K562 (cell line): ENCODE data around the gene SLC37A2. TPM values are rescaled to one million over a fixed set of nuclear protein-coding genes. Genes with fewer than 3 reads are reported as not detected.

Source experiments
- ATAC-seq: fragments of 200-7000 bp; cut with Tn5 transposase; 3 replicates; pipeline ENCODE4 v1.9.1; 2020; ENCODE audit warnings: moderate library complexity
- BruUV-seq: library from RNA; stranded (reverse); fragments of 400-500 nt; replicated peaks from 2 replicates; lab custom pipeline; 2021; lab: Mats Ljungman, UMichigan
- CTCF ChIA-PET: fragments of 300-600 bp; formaldehyde crosslinking; extraction: SDS; loops from one replicate; lab custom pipeline; 2021; ENCODE audit warnings: low intra/inter-chr PET ratio; lab: Yijun Ruan, JAX
- POLR2A ChIA-PET: fragments of 300-600, 350-650 bp; sonication (Branson Sonifier 250); formaldehyde crosslinking; extraction: SDS; loops from one replicate; lab custom pipeline; 2021; ENCODE audit warnings: antibody characterized with exemption, inconsistent platforms; lab: Yijun Ruan, JAX
- DNase-seq, 4 experiments: peaks; one replicate each; pipeline versions ENCODE4 v3.0.0 to v3.0.0-alpha.2; 2011 to 2018; ENCODE audit warnings: low spot score in 3 of 4, mixed read lengths in 3 of 4; ENCODE audit errors: extremely low read depth in 1 of 4
- FAIRE-seq: peaks from 2 replicates; lab custom pipeline; 2011; peaks lifted over from hg19 to GRCh38; lab: Jason Lieb, UNC
- H2AFZ ChIP-seq: 2 replicates; pipeline ENCODE4 v1.6.0; 2011; ENCODE audit warnings: low read depth, low read length, control low read depth, inconsistent platforms
- H3K27ac ChIP-seq: fragments of 200-600 bp; 3 replicates; pipeline ENCODE4 v1.8.0; 2011; ENCODE audit warnings: low read depth, mild to moderate bottlenecking, control low read depth, inconsistent platforms, low read length, moderate library complexity, mixed read lengths; ENCODE audit errors: extremely low read depth
- H3K27me3 ChIP-seq, 2 experiments: fragments of 300-600 bp in 1 of 2; 2 replicates in 1 of 2; 3 replicates in 1 of 2; pipeline versions ENCODE4 v1.6.0 to v1.8.0; 2011; ENCODE audit warnings: inconsistent platforms in 2 of 2, low read length in 2 of 2, mild to moderate bottlenecking in 1 of 2, mixed read lengths in 1 of 2, moderate library complexity in 1 of 2; ENCODE audit not compliant: control insufficient read depth in 2 of 2, insufficient read depth in 2 of 2
- H3K36me3 ChIP-seq: fragments of 300-600 bp; 3 replicates; pipeline ENCODE4 v1.8.0; 2011; ENCODE audit warnings: mild to moderate bottlenecking, low read length, inconsistent platforms; ENCODE audit not compliant: control insufficient read depth, insufficient read depth
- H3K4me1 ChIP-seq, 2 experiments: fragments of 200-600 bp in 1 of 2; replicated peaks in 1 of 2; 2 replicates in 1 of 2; 3 replicates in 1 of 2; pipeline versions ENCODE4 v1.5.1 to v1.8.0; 2011; ENCODE audit warnings: inconsistent platforms in 2 of 2, low read length in 2 of 2, mild to moderate bottlenecking in 1 of 2, mixed read lengths in 1 of 2, moderate library complexity in 1 of 2; ENCODE audit not compliant: control insufficient read depth in 2 of 2, insufficient read depth in 2 of 2
- H3K4me2 ChIP-seq: 2 replicates; pipeline ENCODE4 v1.6.1; 2011; ENCODE audit warnings: low read length, control low read depth, inconsistent platforms, mixed read lengths; ENCODE audit not compliant: insufficient read depth
- H3K4me3 ChIP-seq: fragments of 200-600 bp; sonication (generic), shearing (Covaris generic); 2 replicates; pipeline ENCODE4 v1.5.1; 2016; ENCODE audit warnings: control low read depth, inconsistent platforms
- H3K79me2 ChIP-seq: fragments of 200-600 bp; 3 replicates; pipeline ENCODE4 v1.8.0; 2011; ENCODE audit warnings: low read length, inconsistent platforms; ENCODE audit not compliant: control insufficient read depth, insufficient read depth
- H3K9ac ChIP-seq, 2 experiments: 2 replicates each; pipeline versions ENCODE4 v1.6.0 to v1.6.1; 2011; ENCODE audit warnings: low read depth in 2 of 2, low read length in 2 of 2, control low read depth in 1 of 2, inconsistent platforms in 1 of 2, mild to moderate bottlenecking in 1 of 2, mixed read lengths in 1 of 2; ENCODE audit not compliant: insufficient read depth in 1 of 2
- H3K9me1 ChIP-seq: one replicate; pipeline ENCODE4 v1.6.0; 2011; ENCODE audit warnings: inconsistent platforms, mild to moderate bottlenecking, low read length, moderate library complexity; ENCODE audit not compliant: control insufficient read depth, insufficient read depth
- H3K9me3 ChIP-seq: replicated peaks from 2 replicates; pipeline ENCODE4 v1.5.1; 2011; ENCODE audit warnings: low read depth, low read length, inconsistent platforms; ENCODE audit not compliant: control insufficient read depth, insufficient read depth
- H4K20me1 ChIP-seq: replicated peaks from 2 replicates; pipeline ENCODE4 v1.6.1; 2011; ENCODE audit warnings: low read length, inconsistent platforms, mixed read lengths; ENCODE audit not compliant: control insufficient read depth, insufficient read depth
- ATF2 ChIP-seq: sonication (generic); formaldehyde crosslinking; IDR thresholded peaks from 2 replicates; pipeline ENCODE4 v1.8.1; 2022; ENCODE audit warnings: missing genetic modification reagents
- L3MBTL2 ChIP-seq: fragments of 450-650 bp; IDR thresholded peaks from 2 replicates; pipeline ENCODE4 v1.6.1; 2016; ENCODE audit warnings: mild to moderate bottlenecking, moderate library complexity
- MXI1 ChIP-seq: IDR thresholded peaks from 2 replicates; pipeline ENCODE4 v1.6.1; 2011; ENCODE audit warnings: low read depth, mild to moderate bottlenecking, improper control_type of control experiment, low read length
- NFIX ChIP-seq: fragments of 250-450 bp; sonication (Bioruptor Pico); IDR thresholded peaks from 2 replicates; pipeline ENCODE4 v1.4.0; 2020; ENCODE audit warnings: low read depth, mild to moderate bottlenecking, moderate library complexity
- NFRKB ChIP-seq: fragments of 450-650 bp; IDR thresholded peaks from 2 replicates; pipeline ENCODE4 v1.6.1; 2016; ENCODE audit warnings: low read depth
- RCOR1 ChIP-seq, 2 experiments: IDR thresholded peaks; 2 replicates each; pipeline ENCODE4 v1.6.1; 2012; ENCODE audit warnings: low read depth in 2 of 2, low read length in 2 of 2, borderline replicate concordance in 1 of 2, improper control_type of control experiment in 1 of 2
- SIN3A ChIP-seq, 2 experiments: fragments of 150-350 bp in 1 of 2; IDR thresholded peaks; 2 replicates each; pipeline ENCODE4 v1.6.1; 2011 to 2016; ENCODE audit warnings: borderline replicate concordance in 2 of 2, low read depth in 2 of 2, low read length in 2 of 2, mild to moderate bottlenecking in 2 of 2, moderate library complexity in 2 of 2; ENCODE audit not compliant: control insufficient read depth in 1 of 2
- ZNF764 ChIP-seq: fragments of 250-450 bp; sonication (Bioruptor Pico); IDR thresholded peaks from 2 replicates; pipeline ENCODE4 v1.4.0; 2020; ENCODE audit warnings: low read depth, mild to moderate bottlenecking, moderate library complexity
- WGBS: fragments of 100-300 bp; shearing (Covaris generic); methylation state at CpG from one replicate; pipeline ENCODE4 v1.1.6; 2016; ENCODE audit warnings: low coverage, mixed read lengths; ENCODE audit not compliant: insufficient coverage; ENCODE audit errors: missing lambda C conversion rate; 5-methylcytosine and 5-hydroxymethylcytosine counted together
- in situ Hi-C: fragments of 300-500 bp; cut with MboI; formaldehyde crosslinking; loops from 4 replicates; pipeline ENCODE4 v1.15.0; 2018; ENCODE audit warnings: inconsistent platforms, mixed read lengths
- intact Hi-C: fragments of 100-400 bp; cut with micrococcal nuclease; formaldehyde crosslinking; loops from 2 replicates; pipeline ENCODE4 v1.14.2; 2022
- polyA plus RNA-seq, 8 experiments: library from polyadenylated mRNA; depleted of rRNA in 4 of 8; stranded (reverse) in 5 of 8; unstranded in 3 of 8; fragments of >200 nt; fragmentation: Nextera tagmentation in 2 of 8; fragmentation: Illumina TruSeq in 1 of 8; extraction: Ambion mirVana in 2 of 8; extraction: Trizol in 1 of 8; gene quantifications; 2 replicates each; pipeline versions ENCODE4 v1.2.1 to v1.2.3, GENCODE V29; 2011 to 2014; ENCODE audit warnings: inconsistent platforms in 1 of 8, missing spikeins in 1 of 8
- total RNA-seq, 7 experiments: library from RNA; depleted of rRNA in 6 of 7; stranded (reverse); fragments of >200 nt in 6 of 7; fragmentation: Illumina TruSeq in 2 of 7; extraction: Trizol in 2 of 7; gene quantifications; 2 replicates each; pipeline versions ENCODE4 v1.2.1 to v1.2.3, GENCODE V29; 2011 to 2021; ENCODE audit warnings: low replicate concordance in 1 of 7

The SLC37A2 gene
- total and polyA plus RNA-seq, 9 of the 15 experiments (the other 6 are each of a cell fraction or from before 2014, with no cell fraction given) = 0.01 to 1.2 (median 0.52) TPM

- Histone ChIP-seq H3K9me1 (no peaks in the 10 kb centered on the region), H3K27ac (no peak overlapping the region), H2AFZ (no peak overlapping the region), H3K4me2 (no peak overlapping the region), H3K9me3 (no peaks in the 10 kb centered on the region), H3K36me3 (peaks cover 11% of the 10 kb centered on the region; the same call in 1 of the 3 replicates), H4K20me1 (no peaks in the 10 kb centered on the region), H3K4me3 (no peak overlapping the region), H3K4me1 (no peaks in the 10 kb centered on the region), H3K79me2 (no peaks in the 10 kb centered on the region), H3K27me3 (no peaks in the 10 kb centered on the region), H3K9ac (no peak overlapping the region)
- TF ChIP-seq ATF2 (CRISPR knock-in tag) = no peak
- ChIA-PET CTCF (no interaction called here), POLR2A (interaction anchor here (0.7 to 1.4 kb wide), 3 partner anchors 9 to 349 kb away, joined by 3 to 5 read pairs (median 3); partner anchors contain the start of gene TMEM218)
- BruUV-seq = no TSS peak
- WGBS = 79% methylated on average over 7 of the region's 7 CpGs
- in situ Hi-C loops = no loop called here
- DNase-seq (no peak), ATAC-seq (no peak), FAIRE-seq (no peak)
- intact Hi-C loops = no loop called here
Measured at GRCh38 chr11:125102510-125102909, 39.4 kb downstream of the SLC37A2 start.

GRCh38 chr11:125105926-125106325, 42.8 kb downstream of the SLC37A2 start:
- no peak overlapping the region for H3K9ac ChIP-seq
- no peaks in the 10 kb centered on the region for H3K27me3 ChIP-seq
- H3K9me3 ChIP-seq = no peaks in the 10 kb centered on the region
- ChIA-PET POLR2A (interaction anchor here (1.1 to 1.2 kb wide), 2 partner anchors 10 to 15 kb away, joined by 3 to 6 read pairs; no protein-coding TSS in a partner anchor), CTCF (no interaction called here)
- H3K4me3 ChIP-seq = no peak overlapping the region
- DNase-seq (no peak), FAIRE-seq (no peak), ATAC-seq (no peak)
- WGBS = 100% methylated on average over 1 of the region's 1 CpG
- intact Hi-C loops (no loop called here), in situ Hi-C loops (no loop called here)
- H3K79me2 ChIP-seq = peaks cover 7% of the 10 kb centered on the region; the same call in 2 of the 3 replicates
- H3K4me2 ChIP-seq = no peak overlapping the region
- H2AFZ ChIP-seq = no peak overlapping the region
- no peaks in the 10 kb centered on the region for H3K9me1 ChIP-seq
- H3K27ac ChIP-seq = no peak overlapping the region
- TF ChIP-seq NFIX (CRISPR knock-in tag) = no peak
- no peak for TF ChIP-seq NFRKB
- TF ChIP-seq L3MBTL2 = no peak
- TF ChIP-seq RCOR1 (IDR thresholded peaks at IDR 0.05; ENCODE audit: borderline replicate concordance in 1 of 2, low read depth in 2 of 2, low read length in 2 of 2) = no peak
- TF ChIP-seq MXI1 = no peak
- no peak for TF ChIP-seq ZNF764 (CRISPR knock-in tag)
- no peak for TF ChIP-seq SIN3A (IDR thresholded peaks at IDR 0.05; ENCODE audit: borderline replicate concordance in 2 of 2, control insufficient read depth in 1 of 2, low read depth in 2 of 2, low read length in 2 of 2)
- H3K36me3 ChIP-seq = no peaks in the 10 kb centered on the region; the same call in 2 of the 3 replicates
- H3K4me1 ChIP-seq = peaks cover 0 to 3% of the 10 kb centered on the region in 2 experiments; a peak in 1 of 5 replicates
- no TSS peak for BruUV-seq
- H4K20me1 ChIP-seq = no peaks in the 10 kb centered on the region
